Measurements from ENCODE around the gene TENM3. TPM values are rescaled to one million over a fixed set of nuclear protein-coding genes. Genes with fewer than 3 reads are reported as not detected.

Gene TENM3
- total RNA-seq, 1 donor, result 14.0 TPM

DNA sequence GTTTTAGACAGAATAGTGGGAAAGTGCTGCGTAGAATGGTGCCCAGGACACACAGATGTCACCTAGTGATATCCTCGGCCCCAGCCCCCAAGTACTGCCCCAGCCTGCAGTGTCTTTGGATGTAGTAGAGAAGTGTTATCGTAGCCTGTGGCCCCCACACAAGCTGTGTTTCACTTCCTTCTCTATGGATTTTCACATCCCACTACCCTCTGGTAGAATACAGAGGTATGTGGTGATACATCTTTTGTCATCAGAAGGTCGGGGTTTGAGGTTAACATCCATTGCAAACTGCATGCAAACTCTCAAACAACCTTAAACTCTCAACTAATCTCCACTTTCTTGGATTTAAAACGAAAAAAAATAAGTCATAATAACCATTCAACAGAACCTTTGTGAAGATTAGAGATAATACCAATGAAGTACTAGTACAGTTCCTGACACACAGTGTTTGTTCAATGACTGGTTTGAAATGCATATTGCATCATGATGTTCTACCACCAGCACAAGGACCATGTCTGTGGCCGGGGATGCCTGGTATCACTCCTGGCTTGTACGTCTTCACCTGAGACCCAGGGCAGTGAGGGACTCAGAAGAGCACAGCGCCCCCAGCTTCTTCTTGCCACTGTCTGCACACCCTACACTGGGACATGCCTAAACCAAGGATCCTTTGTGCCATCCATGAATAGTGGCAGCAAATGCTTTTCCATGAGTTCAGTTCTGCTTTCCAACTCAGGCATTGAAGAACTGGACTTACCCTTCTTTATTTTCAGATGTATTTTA, 406.7 kb downstream of the TENM3 start:
- TF ChIP-seq, protein P1, sequence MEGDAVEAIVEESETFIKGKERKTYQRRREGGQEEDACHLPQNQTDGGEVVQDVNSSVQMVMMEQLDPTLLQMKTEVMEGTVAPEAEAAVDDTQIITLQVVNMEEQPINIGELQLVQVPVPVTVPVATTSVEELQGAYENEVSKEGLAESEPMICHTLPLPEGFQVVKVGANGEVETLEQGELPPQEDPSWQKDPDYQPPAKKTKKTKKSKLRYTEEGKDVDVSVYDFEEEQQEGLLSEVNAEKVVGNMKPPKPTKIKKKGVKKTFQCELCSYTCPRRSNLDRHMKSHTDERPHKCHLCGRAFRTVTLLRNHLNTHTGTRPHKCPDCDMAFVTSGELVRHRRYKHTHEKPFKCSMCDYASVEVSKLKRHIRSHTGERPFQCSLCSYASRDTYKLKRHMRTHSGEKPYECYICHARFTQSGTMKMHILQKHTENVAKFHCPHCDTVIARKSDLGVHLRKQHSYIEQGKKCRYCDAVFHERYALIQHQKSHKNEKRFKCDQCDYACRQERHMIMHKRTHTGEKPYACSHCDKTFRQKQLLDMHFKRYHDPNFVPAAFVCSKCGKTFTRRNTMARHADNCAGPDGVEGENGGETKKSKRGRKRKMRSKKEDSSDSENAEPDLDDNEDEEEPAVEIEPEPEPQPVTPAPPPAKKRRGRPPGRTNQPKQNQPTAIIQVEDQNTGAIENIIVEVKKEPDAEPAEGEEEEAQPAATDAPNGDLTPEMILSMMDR (IDR thresholded peaks at IDR 0.05; ENCODE audit: insufficient read depth, low read length), result no peak
- H3K4me3 ChIP-seq (ENCODE audit: low read depth, low read length), result no peak overlapping the region
- no peak for DNase-seq (ENCODE audit: low read depth)

DNA sequence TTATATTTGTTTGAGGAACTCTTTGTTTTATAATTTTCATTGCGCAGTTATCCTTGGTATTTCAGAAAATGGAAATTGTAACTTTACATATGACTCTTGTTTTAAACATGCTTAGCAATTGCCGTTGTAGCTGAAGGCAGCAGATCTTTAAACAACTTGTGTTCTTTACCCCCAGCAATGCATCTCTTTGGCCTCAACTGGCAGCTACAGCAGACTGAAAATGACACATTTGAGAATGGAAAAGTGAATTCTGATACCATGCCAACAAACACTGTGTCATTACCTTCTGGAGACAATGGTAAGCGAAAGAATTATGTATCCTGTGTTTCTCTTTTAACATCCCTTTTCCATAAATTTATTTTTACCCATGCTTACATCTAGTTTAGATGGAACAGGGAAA, 410.4 kb downstream of the TENM3 start:
- TF ChIP-seq, protein P1 (IDR thresholded peaks at IDR 0.05; ENCODE audit: insufficient read depth, low read length), result no peak
- H3K4me3 ChIP-seq (ENCODE audit: low read depth, low read length), result no peak overlapping the region
- DNase-seq (ENCODE audit: low read depth), result peak; percentile 6

DNA sequence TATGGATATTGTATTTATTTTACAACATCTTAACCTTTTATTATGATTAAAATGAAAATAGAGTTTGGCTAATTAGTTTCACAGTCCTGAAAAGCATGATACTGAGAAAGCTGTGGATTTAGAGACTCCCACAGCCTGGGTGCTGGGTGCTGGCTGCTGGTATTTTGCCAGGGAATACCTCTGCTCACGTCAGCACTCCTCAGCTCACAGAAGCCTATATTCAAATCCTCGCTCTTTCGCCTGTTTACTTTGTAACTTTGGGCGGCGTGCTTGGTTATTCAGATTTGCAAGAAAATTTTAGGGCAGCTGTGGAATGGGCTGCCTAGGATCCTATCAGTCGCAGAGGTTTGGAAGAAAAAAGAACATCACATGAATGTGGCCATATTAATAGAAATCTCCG, 412.1 kb downstream of the TENM3 start:
- no peak overlapping the region for H3K4me3 ChIP-seq (ENCODE audit: low read depth, low read length)
- TF ChIP-seq, protein P1 (IDR thresholded peaks at IDR 0.05; ENCODE audit: insufficient read depth, low read length), result no peak
- no peak for DNase-seq (ENCODE audit: low read depth)

DNA sequence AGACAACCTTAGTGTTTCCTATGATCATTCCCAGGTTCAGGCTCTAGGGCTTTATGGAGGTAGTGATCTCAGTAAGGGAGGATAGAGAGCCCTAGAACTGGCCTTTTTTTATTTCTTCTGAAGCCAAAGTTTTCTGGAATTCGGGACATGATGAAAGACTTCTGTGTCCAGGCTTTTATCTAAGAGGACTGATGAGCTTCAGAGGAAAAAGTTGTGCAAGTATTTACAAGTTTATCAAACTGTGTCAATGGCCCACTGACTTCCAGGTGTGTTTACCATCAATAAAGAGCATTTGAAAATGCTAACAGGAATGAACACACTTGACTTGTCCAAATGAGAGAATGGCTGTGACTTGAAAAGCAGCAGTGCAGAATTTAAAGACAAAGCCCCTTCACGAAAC, 419.3 kb downstream of the TENM3 start:
- TF ChIP-seq, protein P1 (IDR thresholded peaks at IDR 0.05; ENCODE audit: insufficient read depth, low read length), result no peak
- H3K4me3 ChIP-seq (ENCODE audit: low read depth, low read length), result no peak overlapping the region
- no peak for DNase-seq (ENCODE audit: low read depth)

DNA sequence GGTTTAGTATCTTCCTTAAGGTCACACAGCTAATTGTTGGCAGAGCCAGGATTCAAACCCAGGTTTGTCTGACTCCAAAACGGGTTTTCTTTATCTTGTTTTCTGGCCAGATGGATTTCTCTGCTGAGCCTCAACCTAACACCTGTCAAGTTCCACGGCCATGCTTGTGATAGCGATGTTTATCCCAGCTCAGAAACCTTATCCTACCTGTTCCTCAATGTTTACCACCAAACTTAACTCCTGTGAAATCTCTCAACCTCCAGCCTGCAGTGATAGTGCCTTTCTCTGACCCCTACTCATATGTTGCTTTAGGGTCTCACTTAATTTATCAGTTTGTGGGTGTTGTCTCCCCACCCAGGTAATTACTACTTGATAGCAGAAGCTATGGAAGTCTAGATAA, 428.0 kb downstream of the TENM3 start:
- TF ChIP-seq, protein P1 (IDR thresholded peaks at IDR 0.05; ENCODE audit: insufficient read depth, low read length), result no peak
- no peak overlapping the region for H3K4me3 ChIP-seq (ENCODE audit: low read depth, low read length)
- no peak for DNase-seq (ENCODE audit: low read depth)

DNA sequence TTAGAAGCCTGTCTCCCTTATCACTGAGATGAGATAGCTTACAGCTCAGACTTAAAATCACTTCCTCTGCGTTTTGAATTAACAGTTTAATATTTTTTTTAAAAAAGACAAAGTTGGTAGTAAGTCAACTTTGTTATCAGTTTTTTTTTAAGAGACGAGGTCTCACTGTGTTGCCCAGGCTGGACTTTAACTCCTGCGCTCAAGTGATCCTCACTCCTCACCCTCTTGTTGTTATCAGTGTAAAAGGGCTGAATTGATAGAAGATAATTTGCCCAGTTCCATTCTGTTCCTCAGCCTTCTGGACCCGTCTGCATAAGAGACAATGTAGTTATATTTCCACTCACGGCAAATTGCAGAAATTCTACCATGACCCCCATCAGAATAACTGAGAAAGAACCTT, 428.5 kb downstream of the TENM3 start:
- TF ChIP-seq, protein P1 (IDR thresholded peaks at IDR 0.05; ENCODE audit: insufficient read depth, low read length), result no peak
- no peak for DNase-seq (ENCODE audit: low read depth)
- no peak overlapping the region for H3K4me3 ChIP-seq (ENCODE audit: low read depth, low read length)

DNA sequence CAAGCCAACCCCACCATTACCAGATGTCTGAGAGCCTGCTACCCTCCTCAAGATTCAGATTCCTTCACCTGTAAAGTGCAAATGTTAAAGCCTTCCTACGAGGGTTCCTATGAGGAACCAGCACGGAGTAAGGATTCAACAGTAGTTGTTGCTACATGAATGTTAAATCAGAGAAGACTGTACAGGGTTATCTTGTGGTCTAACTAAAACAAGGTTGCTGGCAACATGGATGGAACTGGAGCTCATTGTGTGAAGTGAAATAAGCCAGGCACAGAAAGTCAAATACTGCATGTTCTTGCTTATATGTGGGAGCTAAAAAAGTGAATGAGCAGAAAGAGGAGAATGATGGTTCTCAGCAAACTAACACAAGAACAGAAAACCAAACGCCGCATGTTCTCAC, 435.4 kb downstream of the TENM3 start:
- TF ChIP-seq, protein P1 (IDR thresholded peaks at IDR 0.05; ENCODE audit: insufficient read depth, low read length), result no peak
- no peak overlapping the region for H3K4me3 ChIP-seq (ENCODE audit: low read depth, low read length)
- DNase-seq (ENCODE audit: low read depth), result no peak

Measured in fibroblast of the aortic adventitia (primary cell).